ENCODE measurements around the gene EPHB2.

Gene EPHB2

DNA sequence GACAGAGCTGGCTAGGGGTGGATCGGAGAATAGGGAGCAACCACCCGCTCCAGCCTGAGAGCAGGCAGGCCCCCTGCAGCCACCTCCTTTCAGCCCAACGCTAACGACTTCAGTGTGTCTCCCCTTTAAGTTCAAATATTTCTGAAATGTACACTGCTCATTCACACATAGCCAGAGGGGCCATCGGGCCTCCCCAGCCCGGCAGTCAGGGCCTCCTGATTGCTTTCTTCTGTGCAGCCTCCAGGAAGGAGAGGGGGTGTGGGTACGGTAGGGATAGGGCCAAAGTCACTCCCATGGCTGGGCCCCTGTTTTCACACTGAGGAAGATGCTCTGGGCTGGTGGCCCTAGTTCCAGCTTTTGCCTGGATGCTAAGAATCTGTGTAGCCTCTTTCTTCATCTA is 64.8 kb downstream of the EPHB2 start:
- Mint-ChIP-seq H3K36me3 (ENCODE audit: insufficient read depth) (no peaks in the 10 kb centered on the region), H3K27me3 (peaks cover 16 to 54% of the 10 kb centered on the region in 2 donors), H3K4me3 (no peak overlapping the region), H3K9me3 (no peaks in the 10 kb centered on the region), H3K27ac (no peak overlapping the region), H3K4me1 (ENCODE audit: low read depth in 2 of 2) (no peaks in the 10 kb centered on the region)
- DNase-seq: no peak
- no peak for ATAC-seq (replicated peaks)

DNA sequence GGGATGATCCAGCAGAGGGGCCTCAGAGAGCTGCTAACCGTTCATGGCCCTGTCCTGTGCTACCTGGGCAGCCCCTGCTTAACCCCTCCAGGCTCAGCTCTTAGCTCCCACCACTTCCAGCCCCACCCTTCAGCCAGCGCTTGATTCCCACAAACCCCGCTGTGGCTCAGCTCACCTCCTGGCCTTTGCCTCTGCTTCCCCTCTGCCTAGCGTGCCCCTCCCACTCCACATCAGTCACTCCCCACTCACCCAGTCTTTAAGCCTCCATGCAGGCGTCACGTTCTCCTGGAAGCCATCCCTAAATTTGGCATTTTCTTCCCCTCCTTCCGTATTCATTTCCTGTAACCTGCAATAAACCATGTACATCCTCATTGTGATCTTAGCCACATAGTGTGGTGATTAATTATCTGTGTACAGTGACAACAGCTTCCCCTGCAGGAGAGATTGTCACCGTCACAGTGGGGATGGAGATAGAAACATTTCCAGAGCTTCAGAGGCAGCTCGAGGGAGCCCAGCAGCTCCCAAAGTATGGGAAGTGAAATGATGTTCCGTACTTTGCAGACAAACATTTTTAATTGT is 65.5 kb downstream of the EPHB2 start:
- Mint-ChIP-seq H3K4me3 (no peak overlapping the region), H3K36me3 (ENCODE audit: insufficient read depth) (no peaks in the 10 kb centered on the region), H3K9me3 (no peaks in the 10 kb centered on the region), H3K27me3 (peaks cover 16 to 60% of the 10 kb centered on the region in 2 donors), H3K27ac (no peak overlapping the region), H3K4me1 (ENCODE audit: low read depth in 2 of 2) (no peaks in the 10 kb centered on the region)
- ATAC-seq (replicated peaks) (no peak), DNase-seq (no peak)

DNA sequence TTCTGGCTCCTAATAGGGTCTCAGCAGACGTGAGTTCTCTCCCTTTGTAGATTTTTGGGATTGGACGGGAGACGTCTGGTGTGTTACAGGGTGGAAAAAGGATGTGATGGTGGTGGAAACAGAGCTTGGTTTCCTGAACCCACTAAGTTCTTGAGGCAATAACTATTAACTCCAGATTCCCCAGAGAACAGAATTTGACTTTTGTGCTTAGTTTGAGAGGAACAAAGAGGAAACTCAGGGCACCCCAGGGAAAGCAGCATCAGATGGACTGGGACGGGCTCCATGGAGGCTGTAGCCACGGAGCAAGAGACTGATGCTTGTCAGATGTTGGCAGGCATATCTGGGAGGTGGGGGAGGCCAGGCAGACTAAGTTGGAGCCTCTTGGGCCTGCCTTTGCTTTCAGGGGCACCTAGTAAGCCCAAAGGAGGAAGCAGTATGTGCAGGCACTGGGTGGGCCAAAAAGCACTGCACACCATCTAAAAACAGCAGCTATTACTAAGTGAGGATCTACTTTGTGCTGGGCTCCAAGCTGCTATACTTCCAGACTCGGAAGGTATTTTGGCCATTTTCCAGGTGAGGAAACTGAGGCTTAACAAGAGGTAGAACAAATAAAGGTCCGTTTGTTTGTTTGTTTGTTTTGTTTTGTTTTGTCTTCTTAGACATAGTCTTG is 66.9 kb downstream of the EPHB2 start:
- Mint-ChIP-seq H3K27me3 (peaks cover 25 to 72% of the 10 kb centered on the region in 2 donors), H3K27ac (no peak overlapping the region), H3K4me3 (no peak overlapping the region), H3K36me3 (ENCODE audit: insufficient read depth) (no peaks in the 10 kb centered on the region), H3K9me3 (no peaks in the 10 kb centered on the region), H3K4me1 (ENCODE audit: low read depth in 2 of 2) (no peaks in the 10 kb centered on the region)
- ATAC-seq (replicated peaks): no peak
- DNase-seq: no peak

DNA sequence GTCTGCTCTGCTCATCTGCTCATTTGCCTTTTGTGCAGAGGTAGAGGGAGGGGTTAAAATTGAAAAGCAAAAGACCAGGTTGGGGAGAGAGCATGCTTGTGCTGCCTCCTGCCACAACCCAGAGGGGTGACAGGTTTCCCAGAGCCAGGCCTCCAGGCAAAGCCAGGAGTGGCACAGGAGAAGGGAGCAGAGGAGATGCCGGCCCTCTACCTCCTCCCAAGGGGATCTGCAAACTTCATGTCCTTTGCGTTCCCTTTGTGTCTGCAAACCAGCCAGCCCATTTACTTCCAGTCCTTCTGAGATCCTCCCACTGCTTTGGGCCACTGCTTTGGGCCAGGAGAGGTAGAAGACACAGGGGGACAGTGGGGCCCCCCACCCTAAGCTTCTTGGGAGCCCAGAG is 67.8 kb downstream of the EPHB2 start:
- Mint-ChIP-seq H3K27me3 (peaks cover 25 to 81% of the 10 kb centered on the region in 2 donors), H3K9me3 (no peaks in the 10 kb centered on the region), H3K27ac (no peak overlapping the region), H3K4me3 (no peak overlapping the region), H3K36me3 (ENCODE audit: insufficient read depth) (peaks cover 3% of the 10 kb centered on the region), H3K4me1 (ENCODE audit: low read depth in 2 of 2) (no peaks in the 10 kb centered on the region)
- DNase-seq: no peak
- ATAC-seq (replicated peaks): no peak

DNA sequence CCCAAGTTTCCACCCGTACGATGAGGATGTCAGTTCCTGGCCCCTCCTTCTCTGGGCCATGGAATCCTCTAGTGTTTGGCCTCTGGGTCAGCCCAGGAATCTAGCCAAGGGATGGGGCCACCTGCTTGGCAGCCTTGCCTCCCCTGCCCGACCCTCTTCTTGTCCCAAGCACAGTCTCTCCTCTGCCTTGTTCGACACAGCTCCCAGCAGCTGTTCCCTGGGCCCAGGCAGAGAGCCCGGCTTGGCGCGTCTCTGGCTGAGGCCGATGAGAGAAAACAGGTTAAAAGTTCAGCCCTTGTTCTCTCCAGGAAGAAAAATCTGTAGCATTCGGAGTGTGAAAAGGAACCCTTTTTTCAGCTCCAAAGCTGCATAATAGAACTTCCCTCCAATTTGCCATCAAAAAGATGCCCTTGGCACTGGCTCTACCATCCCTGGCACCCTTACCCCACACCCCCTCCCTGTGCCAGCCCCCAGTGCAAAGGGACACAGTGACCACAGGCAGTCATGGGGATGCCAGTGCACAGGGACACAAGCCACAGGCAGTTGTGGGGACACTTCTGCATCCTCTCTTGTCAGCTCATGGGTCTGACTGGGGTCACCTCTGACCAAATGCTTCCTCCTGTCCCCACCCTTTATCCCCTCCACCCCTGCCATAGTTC is 68.4 kb downstream of the EPHB2 start:
- DNase-seq (no peak), ATAC-seq (replicated peaks) (no peak)
- H3K4me3 Mint-ChIP-seq: no peak overlapping the region
- peaks cover 25 to 82% of the 10 kb centered on the region in 2 donors for H3K27me3 Mint-ChIP-seq
- no peaks in the 10 kb centered on the region for H3K4me1 Mint-ChIP-seq (ENCODE audit: low read depth in 2 of 2)
- peaks cover 3% of the 10 kb centered on the region for H3K36me3 Mint-ChIP-seq (ENCODE audit: insufficient read depth)
- no peaks in the 10 kb centered on the region for H3K9me3 Mint-ChIP-seq
- no peak overlapping the region for H3K27ac Mint-ChIP-seq

DNA sequence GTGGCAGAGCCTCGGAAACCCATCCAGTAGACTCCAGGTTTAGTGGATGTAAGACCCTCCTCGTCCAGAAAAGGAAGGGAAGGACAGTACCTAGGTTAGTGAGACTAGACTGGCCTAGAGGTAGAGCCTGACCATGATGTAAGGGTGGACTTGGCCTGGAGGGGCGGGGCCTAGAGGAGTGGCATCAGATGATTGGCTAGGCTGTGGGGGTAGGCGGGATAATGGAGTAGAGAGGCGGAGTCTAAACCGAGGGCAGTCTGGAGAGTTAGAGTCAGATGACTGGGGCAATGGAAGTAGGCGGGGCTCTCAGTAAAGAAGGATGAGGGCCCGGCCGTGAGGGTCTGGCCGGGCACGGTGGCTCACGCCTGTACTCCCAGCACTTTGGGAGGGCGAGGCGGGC is 70.1 kb downstream of the EPHB2 start:
- Mint-ChIP-seq H3K4me1 (ENCODE audit: low read depth in 2 of 2) (no peaks in the 10 kb centered on the region), H3K27me3 (peaks cover 25 to 82% of the 10 kb centered on the region in 2 donors), H3K4me3 (no peak overlapping the region), H3K27ac (no peak overlapping the region), H3K9me3 (no peaks in the 10 kb centered on the region), H3K36me3 (ENCODE audit: insufficient read depth) (peaks cover 3% of the 10 kb centered on the region)
- ATAC-seq (replicated peaks): no peak
- no peak for DNase-seq

DNA sequence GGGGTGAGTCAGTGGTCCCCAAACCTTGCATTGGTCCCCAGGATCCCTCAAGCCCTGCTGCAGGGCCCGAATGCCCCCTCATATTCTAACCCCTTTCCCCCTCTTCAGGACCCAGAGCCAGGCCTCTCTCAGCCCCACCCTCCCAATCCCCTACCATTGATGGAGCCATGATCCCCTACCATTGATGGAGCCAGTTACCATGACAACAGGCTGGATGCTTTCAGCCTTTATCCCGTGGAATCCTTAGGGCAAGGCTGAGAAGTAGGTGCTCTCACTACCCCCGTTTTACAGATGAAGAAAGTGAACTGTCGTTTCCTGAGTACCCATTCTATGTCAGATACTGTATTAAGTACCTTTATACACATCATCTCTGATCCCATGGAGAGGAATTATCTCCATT is 70.8 kb downstream of the EPHB2 start:
- Mint-ChIP-seq H3K4me1 (ENCODE audit: low read depth in 2 of 2) (no peaks in the 10 kb centered on the region), H3K36me3 (ENCODE audit: insufficient read depth) (peaks cover 3% of the 10 kb centered on the region), H3K4me3 (no peak overlapping the region), H3K9me3 (no peaks in the 10 kb centered on the region), H3K27me3 (peaks cover 25 to 79% of the 10 kb centered on the region in 2 donors), H3K27ac (no peak overlapping the region)
- ATAC-seq (replicated peaks) (no peak), DNase-seq (no peak)

DNA sequence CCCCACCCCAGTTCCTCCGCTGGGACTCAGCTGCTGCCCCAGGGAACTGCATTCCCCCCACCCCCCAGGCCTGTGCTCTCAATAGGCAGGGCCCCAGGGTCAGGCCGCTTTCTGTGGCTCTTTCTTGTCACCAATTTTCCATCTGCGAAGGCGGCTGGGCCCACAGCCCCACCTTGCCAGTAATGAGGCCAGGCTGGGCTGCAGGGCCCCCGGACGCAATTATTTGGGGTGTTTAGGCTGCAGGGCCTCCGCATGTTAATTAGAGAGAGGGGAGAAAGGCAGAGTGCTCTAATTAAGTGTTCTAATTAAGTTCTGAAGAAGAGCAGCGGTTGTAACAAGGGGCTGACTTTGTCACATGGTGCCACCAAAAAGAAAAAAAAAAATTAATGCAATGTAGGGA is 71.8 kb downstream of the EPHB2 start:
- Mint-ChIP-seq H3K36me3 (ENCODE audit: insufficient read depth) (peaks cover 3% of the 10 kb centered on the region), H3K27ac (no peak overlapping the region), H3K4me3 (no peak overlapping the region), H3K9me3 (no peaks in the 10 kb centered on the region), H3K4me1 (ENCODE audit: low read depth in 2 of 2) (no peaks in the 10 kb centered on the region), H3K27me3 (peaks cover 18 to 69% of the 10 kb centered on the region in 2 donors)
- DNase-seq (no peak), ATAC-seq (replicated peaks) (no peak)

DNA sequence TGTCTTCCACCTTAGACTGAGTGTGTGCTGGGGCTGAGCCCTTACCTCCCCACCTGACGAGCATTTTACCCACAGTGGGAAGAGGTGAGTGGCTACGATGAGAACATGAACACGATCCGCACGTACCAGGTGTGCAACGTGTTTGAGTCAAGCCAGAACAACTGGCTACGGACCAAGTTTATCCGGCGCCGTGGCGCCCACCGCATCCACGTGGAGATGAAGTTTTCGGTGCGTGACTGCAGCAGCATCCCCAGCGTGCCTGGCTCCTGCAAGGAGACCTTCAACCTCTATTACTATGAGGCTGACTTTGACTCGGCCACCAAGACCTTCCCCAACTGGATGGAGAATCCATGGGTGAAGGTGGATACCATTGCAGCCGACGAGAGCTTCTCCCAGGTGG is 73.7 kb downstream of the EPHB2 start:
- ATAC-seq (replicated peaks) (no peak), DNase-seq (no peak)
- H3K27me3 Mint-ChIP-seq: peaks cover 17 to 50% of the 10 kb centered on the region in 2 donors
- no peak overlapping the region for H3K4me3 Mint-ChIP-seq
- H3K36me3 Mint-ChIP-seq (ENCODE audit: insufficient read depth): peaks cover 3% of the 10 kb centered on the region
- H3K27ac Mint-ChIP-seq: no peak overlapping the region
- no peaks in the 10 kb centered on the region for H3K4me1 Mint-ChIP-seq (ENCODE audit: low read depth in 2 of 2)
- no peaks in the 10 kb centered on the region for H3K9me3 Mint-ChIP-seq

DNA sequence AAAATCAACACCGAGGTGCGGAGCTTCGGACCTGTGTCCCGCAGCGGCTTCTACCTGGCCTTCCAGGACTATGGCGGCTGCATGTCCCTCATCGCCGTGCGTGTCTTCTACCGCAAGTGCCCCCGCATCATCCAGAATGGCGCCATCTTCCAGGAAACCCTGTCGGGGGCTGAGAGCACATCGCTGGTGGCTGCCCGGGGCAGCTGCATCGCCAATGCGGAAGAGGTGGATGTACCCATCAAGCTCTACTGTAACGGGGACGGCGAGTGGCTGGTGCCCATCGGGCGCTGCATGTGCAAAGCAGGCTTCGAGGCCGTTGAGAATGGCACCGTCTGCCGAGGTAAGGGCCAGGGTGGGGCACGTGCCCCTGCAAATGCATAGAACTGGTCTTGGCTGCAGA is 74.1 kb downstream of the EPHB2 start:
- H3K4me1 Mint-ChIP-seq (ENCODE audit: low read depth in 2 of 2): no peaks in the 10 kb centered on the region
- peaks cover 14 to 46% of the 10 kb centered on the region in 2 donors for H3K27me3 Mint-ChIP-seq
- peaks cover 3% of the 10 kb centered on the region for H3K36me3 Mint-ChIP-seq (ENCODE audit: insufficient read depth)
- no peaks in the 10 kb centered on the region for H3K9me3 Mint-ChIP-seq
- DNase-seq: no peak
- no peak for ATAC-seq (replicated peaks)
- H3K27ac Mint-ChIP-seq: no peak overlapping the region
- no peak overlapping the region for H3K4me3 Mint-ChIP-seq

DNA sequence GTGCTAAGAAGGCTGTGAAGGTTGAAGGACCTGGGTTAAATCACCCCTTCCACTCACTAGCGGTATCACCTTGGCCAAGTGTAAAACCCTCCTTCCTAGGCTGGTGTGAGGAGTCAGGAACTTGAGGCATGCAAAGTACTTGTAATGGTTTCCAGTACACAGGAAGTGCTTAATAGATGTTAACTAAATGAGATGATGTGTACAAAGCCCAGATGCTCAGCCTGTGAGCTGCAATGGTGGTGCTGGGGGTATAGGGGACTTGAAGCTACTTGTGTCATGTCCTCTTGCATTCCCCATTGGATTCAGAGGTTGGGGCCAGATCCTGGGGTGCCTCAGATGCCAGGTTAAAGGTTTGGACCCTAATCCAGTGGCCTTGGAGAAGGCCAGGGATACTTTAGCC is 75.5 kb downstream of the EPHB2 start:
- no peak overlapping the region for H3K4me3 Mint-ChIP-seq
- DNase-seq (no peak), ATAC-seq (replicated peaks) (no peak)
- peaks cover 3% of the 10 kb centered on the region for H3K36me3 Mint-ChIP-seq (ENCODE audit: insufficient read depth)
- peaks cover 9 to 40% of the 10 kb centered on the region in 2 donors for H3K27me3 Mint-ChIP-seq
- H3K9me3 Mint-ChIP-seq: no peaks in the 10 kb centered on the region
- H3K27ac Mint-ChIP-seq: no peak overlapping the region
- H3K4me1 Mint-ChIP-seq (ENCODE audit: low read depth in 2 of 2): no peaks in the 10 kb centered on the region

DNA sequence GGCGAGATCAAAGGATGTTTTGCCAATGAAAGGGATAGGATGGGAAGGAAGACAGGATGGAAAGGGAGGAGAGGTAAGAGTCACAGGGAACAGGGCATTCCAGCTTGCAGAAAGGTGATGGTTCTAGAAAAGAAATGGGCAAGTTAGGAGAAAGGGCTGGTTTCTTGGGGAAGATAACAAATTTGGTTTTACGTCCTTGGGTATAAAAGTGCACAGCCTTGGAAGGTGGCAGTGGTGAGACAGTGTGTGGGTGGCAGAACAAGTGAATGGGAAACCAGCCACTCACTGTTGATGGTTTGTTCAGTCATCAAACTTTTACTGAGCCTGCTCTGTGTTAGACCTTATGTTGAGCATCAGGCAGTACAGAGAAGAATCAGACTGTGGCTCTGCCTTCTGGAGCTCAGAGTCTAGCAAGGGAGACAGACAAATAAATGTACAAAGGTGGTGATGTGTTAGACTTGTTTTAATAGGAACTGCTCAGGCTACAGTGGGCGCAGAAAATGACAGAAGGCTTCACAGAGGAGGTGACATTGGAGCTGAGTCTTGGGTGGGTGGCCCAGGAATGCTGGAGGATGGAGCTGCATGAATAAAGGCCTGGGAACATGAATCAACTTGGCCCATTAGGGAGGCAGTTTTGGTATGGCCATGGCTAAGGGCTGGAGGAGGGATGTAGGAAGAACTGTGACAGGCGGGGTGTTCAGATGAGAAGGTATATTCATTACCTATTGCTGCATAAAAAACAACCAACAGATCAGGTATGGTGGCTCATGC is 76.3 kb downstream of the EPHB2 start:
- no peak overlapping the region for H3K4me3 Mint-ChIP-seq
- peaks cover 3% of the 10 kb centered on the region for H3K36me3 Mint-ChIP-seq (ENCODE audit: insufficient read depth)
- no peaks in the 10 kb centered on the region for H3K9me3 Mint-ChIP-seq
- peaks cover 6 to 35% of the 10 kb centered on the region in 2 donors for H3K27me3 Mint-ChIP-seq
- no peak for ATAC-seq (replicated peaks)
- DNase-seq: no peak
- no peaks in the 10 kb centered on the region for H3K4me1 Mint-ChIP-seq (ENCODE audit: low read depth in 2 of 2)
- no peak overlapping the region for H3K27ac Mint-ChIP-seq

DNA sequence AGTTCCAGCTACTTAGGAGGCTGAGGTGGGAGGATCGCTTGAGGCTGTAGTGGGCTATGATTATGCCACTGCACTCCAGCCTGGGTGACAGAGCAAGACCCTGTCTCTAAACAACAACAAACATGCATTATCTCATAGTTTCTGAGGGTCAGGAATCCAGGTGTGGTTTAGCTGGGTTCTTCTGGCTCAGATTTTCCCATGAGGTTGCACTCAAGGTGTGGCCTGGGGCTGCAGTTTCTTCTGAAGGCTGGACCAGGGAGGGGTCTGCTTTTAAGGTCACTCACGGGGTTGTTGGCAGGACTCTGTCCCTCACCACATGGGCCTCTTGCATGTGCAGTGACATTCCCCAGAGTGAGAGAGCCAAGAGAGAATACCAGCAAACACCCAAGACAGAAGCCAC is 77.0 kb downstream of the EPHB2 start:
- H3K36me3 Mint-ChIP-seq (ENCODE audit: insufficient read depth): peaks cover 3% of the 10 kb centered on the region
- no peak overlapping the region for H3K27ac Mint-ChIP-seq
- peaks cover 0 to 33% of the 10 kb centered on the region in 2 donors for H3K27me3 Mint-ChIP-seq
- H3K4me3 Mint-ChIP-seq: no peak overlapping the region
- ATAC-seq (replicated peaks) (no peak), DNase-seq (no peak)
- H3K9me3 Mint-ChIP-seq: no peaks in the 10 kb centered on the region
- no peaks in the 10 kb centered on the region for H3K4me1 Mint-ChIP-seq (ENCODE audit: low read depth in 2 of 2)

Measured in effector memory CD8-positive, alpha-beta T cell (primary cell).